ENCODE results near the gene DHRS4L2.

DNA sequence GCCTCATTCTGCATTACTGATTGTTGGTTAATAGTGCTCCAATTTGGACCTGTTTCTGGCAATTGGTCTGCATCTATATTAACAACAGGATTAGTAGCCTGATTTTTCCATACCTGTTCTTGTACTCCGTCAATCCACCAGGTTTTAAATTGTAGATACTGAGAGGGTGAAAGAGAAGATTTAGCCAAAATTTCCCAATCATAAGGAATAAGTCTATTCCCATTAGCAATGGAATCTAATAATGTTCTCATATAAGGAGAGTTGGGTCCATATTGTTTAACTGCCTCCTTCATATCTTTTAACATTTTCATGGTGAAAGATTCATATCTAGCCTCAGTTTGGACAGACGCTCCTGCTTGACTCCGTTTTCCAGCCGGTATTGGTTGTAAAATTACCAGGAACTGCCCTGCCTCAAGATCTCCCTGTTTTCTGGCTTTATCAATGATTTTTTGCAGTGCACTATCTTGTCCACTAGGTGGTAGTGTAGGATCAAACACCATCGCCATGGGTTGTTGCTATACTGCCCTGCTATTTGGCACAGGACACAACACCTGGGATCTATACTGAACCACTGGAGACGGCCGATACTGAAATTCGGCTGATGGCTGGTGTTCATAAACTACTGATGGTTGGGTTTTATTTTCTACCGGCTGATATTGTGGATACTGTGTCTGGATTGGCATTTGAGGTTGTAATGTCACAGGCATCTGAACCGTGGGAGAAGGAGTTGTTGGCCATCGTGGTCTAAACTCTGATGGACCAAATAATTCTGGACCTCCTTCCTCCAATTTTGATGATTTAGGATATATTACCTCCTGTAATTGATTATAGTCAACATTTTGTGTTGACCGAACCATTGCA is 25.2 kb downstream of the DHRS4L2 start:
- TF ChIP-seq IKZF1 (conservative IDR thresholded peaks at IDR 0.05) (no peak), EZH2 (IDR thresholded peaks at IDR 0.05; ENCODE audit: borderline replicate concordance, control insufficient read depth, low read depth, low read length) (no peak)
- TF ChIP-seq, protein P1, sequence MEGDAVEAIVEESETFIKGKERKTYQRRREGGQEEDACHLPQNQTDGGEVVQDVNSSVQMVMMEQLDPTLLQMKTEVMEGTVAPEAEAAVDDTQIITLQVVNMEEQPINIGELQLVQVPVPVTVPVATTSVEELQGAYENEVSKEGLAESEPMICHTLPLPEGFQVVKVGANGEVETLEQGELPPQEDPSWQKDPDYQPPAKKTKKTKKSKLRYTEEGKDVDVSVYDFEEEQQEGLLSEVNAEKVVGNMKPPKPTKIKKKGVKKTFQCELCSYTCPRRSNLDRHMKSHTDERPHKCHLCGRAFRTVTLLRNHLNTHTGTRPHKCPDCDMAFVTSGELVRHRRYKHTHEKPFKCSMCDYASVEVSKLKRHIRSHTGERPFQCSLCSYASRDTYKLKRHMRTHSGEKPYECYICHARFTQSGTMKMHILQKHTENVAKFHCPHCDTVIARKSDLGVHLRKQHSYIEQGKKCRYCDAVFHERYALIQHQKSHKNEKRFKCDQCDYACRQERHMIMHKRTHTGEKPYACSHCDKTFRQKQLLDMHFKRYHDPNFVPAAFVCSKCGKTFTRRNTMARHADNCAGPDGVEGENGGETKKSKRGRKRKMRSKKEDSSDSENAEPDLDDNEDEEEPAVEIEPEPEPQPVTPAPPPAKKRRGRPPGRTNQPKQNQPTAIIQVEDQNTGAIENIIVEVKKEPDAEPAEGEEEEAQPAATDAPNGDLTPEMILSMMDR (IDR thresholded peaks at IDR 0.05 in 2 of 3, conservative IDR thresholded peaks at IDR 0.05 in 1 of 3; ENCODE audit: control insufficient read depth in 2 of 3, extremely low read depth in 1 of 3, insufficient read depth in 1 of 3, low read depth in 3 of 3, low read length in 3 of 3): peak; percentile 77 to 91 (median 81)
- TF ChIP-seq, protein P2, sequence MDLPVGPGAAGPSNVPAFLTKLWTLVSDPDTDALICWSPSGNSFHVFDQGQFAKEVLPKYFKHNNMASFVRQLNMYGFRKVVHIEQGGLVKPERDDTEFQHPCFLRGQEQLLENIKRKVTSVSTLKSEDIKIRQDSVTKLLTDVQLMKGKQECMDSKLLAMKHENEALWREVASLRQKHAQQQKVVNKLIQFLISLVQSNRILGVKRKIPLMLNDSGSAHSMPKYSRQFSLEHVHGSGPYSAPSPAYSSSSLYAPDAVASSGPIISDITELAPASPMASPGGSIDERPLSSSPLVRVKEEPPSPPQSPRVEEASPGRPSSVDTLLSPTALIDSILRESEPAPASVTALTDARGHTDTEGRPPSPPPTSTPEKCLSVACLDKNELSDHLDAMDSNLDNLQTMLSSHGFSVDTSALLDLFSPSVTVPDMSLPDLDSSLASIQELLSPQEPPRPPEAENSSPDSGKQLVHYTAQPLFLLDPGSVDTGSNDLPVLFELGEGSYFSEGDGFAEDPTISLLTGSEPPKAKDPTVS (IDR thresholded peaks at IDR 0.05; ENCODE audit: low read depth, low read length): no peak
